Osteoblast (primary cell): Measurements from ENCODE around the gene LRR1. TPM values are rescaled to one million over a fixed set of nuclear protein-coding genes. Genes with fewer than 3 reads are reported as not detected.

Experiments
- DNase-seq: peaks from one replicate; pipeline ENCODE4 v3.0.0; 2011; ENCODE audit warnings: low spot score, mixed read lengths; ENCODE audit not compliant: insufficient read length; ENCODE audit errors: missing footprints
- H2AFZ ChIP-seq: 2 replicates; pipeline ENCODE4 v1.6.0; 2011; ENCODE audit warnings: mild to moderate bottlenecking, low read length
- H3K27ac ChIP-seq: 2 replicates; pipeline ENCODE4 v1.5.1; 2011; ENCODE audit warnings: mild to moderate bottlenecking, low read depth, low read length, moderate library complexity
- H3K27me3 ChIP-seq: 2 replicates; pipeline ENCODE4 v1.6.0; 2012; ENCODE audit warnings: mild to moderate bottlenecking, control low read depth, inconsistent platforms, low read length, moderate library complexity; ENCODE audit not compliant: insufficient read depth
- H3K36me3 ChIP-seq: 2 replicates; pipeline ENCODE4 v1.5.1; 2011; ENCODE audit warnings: mild to moderate bottlenecking, low read length, control low read depth, moderate library complexity; ENCODE audit not compliant: insufficient read depth
- H3K4me1 ChIP-seq: 2 replicates; pipeline ENCODE4 v1.5.1; 2011; ENCODE audit warnings: mild to moderate bottlenecking, low read length, control low read depth, moderate library complexity; ENCODE audit not compliant: insufficient read depth
- H3K4me2 ChIP-seq: 2 replicates; pipeline ENCODE4 v1.6.0; 2011; ENCODE audit warnings: mild to moderate bottlenecking, low read length; ENCODE audit not compliant: insufficient read depth
- H3K4me3 ChIP-seq: fragments of 200-600 bp; sonication (generic); 3 replicates; pipeline ENCODE4 v1.5.1; 2012; ENCODE audit warnings: mild to moderate bottlenecking, low read length, inconsistent platforms; ENCODE audit not compliant: insufficient read depth
- H3K79me2 ChIP-seq: 2 replicates; pipeline ENCODE4 v1.6.0; 2012; ENCODE audit warnings: mild to moderate bottlenecking, low read length, control low read depth, inconsistent platforms; ENCODE audit not compliant: insufficient read depth
- H3K9me3 ChIP-seq: 2 replicates; pipeline ENCODE4 v1.5.1; 2011; ENCODE audit warnings: low read depth, low read length, control low read depth
- H4K20me1 ChIP-seq: 2 replicates; pipeline ENCODE4 v1.6.0; 2012; ENCODE audit warnings: mild to moderate bottlenecking, low read length, control low read depth; ENCODE audit not compliant: insufficient read depth
- CTCF ChIP-seq: IDR thresholded peaks from 2 replicates; pipeline ENCODE4 v1.5.1; 2011; ENCODE audit warnings: mild to moderate bottlenecking, low read depth, low read length, moderate library complexity; ENCODE audit errors: extremely low read depth
- total RNA-seq: library from RNA; depleted of rRNA; stranded (reverse); fragments of >200 nt; gene quantifications from 2 replicates; pipeline ENCODE4 v1.2.3, GENCODE V29; 2012

The LRR1 gene
- total RNA-seq, 1 donor: 7.6 TPM

- Histone ChIP-seq H2AFZ (no peak overlapping the region), H3K36me3 (no peaks in the 10 kb centered on the region), H3K4me1 (no peaks in the 10 kb centered on the region), H3K4me3 (no peak overlapping the region), H3K79me2 (no peaks in the 10 kb centered on the region), H3K4me2 (no peak overlapping the region), H4K20me1 (no peaks in the 10 kb centered on the region), H3K9me3 (no peaks in the 10 kb centered on the region), H3K27ac (no peak overlapping the region), H3K27me3 (no peaks in the 10 kb centered on the region)
- no peak for DNase-seq
- TF ChIP-seq CTCF: no peak
Measured at GRCh38 chr14:49551569-49551968, 47.2 kb upstream of the LRR1 start.

DNA sequence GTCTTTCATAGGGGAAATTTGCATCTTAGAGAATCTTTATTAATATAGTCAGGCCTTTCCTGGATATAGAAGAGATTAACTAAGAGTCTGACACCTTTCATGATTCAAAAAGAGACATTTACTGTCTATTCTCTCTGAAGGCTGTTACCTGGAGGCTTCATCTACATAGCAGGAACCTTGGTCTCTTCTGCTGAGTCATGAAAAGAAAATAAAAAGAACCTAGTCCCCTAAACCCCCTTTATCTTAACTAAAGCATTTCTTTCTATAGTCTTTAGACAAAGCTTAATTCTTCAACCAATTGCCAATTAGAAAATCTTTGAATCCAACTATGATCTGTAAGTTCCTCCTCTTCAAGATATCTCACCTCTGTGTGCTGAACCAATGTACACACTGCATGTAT, 45.6 kb upstream of the LRR1 start:
- Histone ChIP-seq H4K20me1 (no peaks in the 10 kb centered on the region), H3K4me1 (no peaks in the 10 kb centered on the region), H3K4me3 (no peak overlapping the region), H3K4me2 (no peak overlapping the region), H3K27ac (no peak overlapping the region), H2AFZ (no peak overlapping the region), H3K79me2 (no peaks in the 10 kb centered on the region), H3K36me3 (no peaks in the 10 kb centered on the region), H3K27me3 (no peaks in the 10 kb centered on the region), H3K9me3 (no peaks in the 10 kb centered on the region)
- TF ChIP-seq CTCF: no peak
- DNase-seq: no peak

GRCh38 chr14:49553892-49554291, 44.8 kb upstream of the LRR1 start:
- no peak for DNase-seq
- Histone ChIP-seq H3K27me3 (no peaks in the 10 kb centered on the region), H3K79me2 (no peaks in the 10 kb centered on the region), H3K36me3 (no peaks in the 10 kb centered on the region), H3K4me1 (no peaks in the 10 kb centered on the region), H4K20me1 (no peaks in the 10 kb centered on the region), H3K4me3 (no peak overlapping the region), H3K9me3 (no peaks in the 10 kb centered on the region), H2AFZ (no peak overlapping the region), H3K4me2 (no peak overlapping the region), H3K27ac (no peak overlapping the region)
- TF ChIP-seq CTCF: no peak

GRCh38 chr14:49559979-49560768, 38.6 kb upstream of the LRR1 start:
- Histone ChIP-seq H3K4me1 (no peaks in the 10 kb centered on the region), H3K79me2 (no peaks in the 10 kb centered on the region), H4K20me1 (no peaks in the 10 kb centered on the region), H3K4me3 (no peak overlapping the region), H3K27me3 (no peaks in the 10 kb centered on the region), H3K36me3 (no peaks in the 10 kb centered on the region), H3K9me3 (no peaks in the 10 kb centered on the region), H2AFZ (no peak overlapping the region), H3K4me2 (no peak overlapping the region), H3K27ac (no peak overlapping the region)
- TF ChIP-seq CTCF: no peak
- DNase-seq: no peak
